ENCODE measurements around the gene DOK7.

The DOK7 gene

GRCh38 chr4:3464911-3465697 lies 2.0 kb downstream of the DOK7 start:
- DNase-seq: no peak

- no peak for DNase-seq
These were observed 2.9 kb downstream of the DOK7 start for GRCh38 chr4:3465698-3466671.

- no peak for DNase-seq
These were observed 3.8 kb downstream of the DOK7 start for GRCh38 chr4:3466691-3467600.

GRCh38 chr4:3467601-3468031 lies 4.5 kb downstream of the DOK7 start:
- DNase-seq: no peak

GRCh38 chr4:3468154-3468553 lies 5.0 kb downstream of the DOK7 start:
- no peak for DNase-seq

GRCh38 chr4:3468804-3469203 lies 5.7 kb downstream of the DOK7 start:
- no peak for DNase-seq

GRCh38 chr4:3469386-3470243 lies 6.5 kb downstream of the DOK7 start:
- no peak for DNase-seq

GRCh38 chr4:3470244-3471097 lies 7.4 kb downstream of the DOK7 start:
- DNase-seq: no peak

GRCh38 chr4:3471098-3471760 lies 8.1 kb downstream of the DOK7 start:
- no peak for DNase-seq

- no peak for DNase-seq
These were observed 8.8 kb downstream of the DOK7 start for GRCh38 chr4:3471886-3472285.

- no peak for DNase-seq
These were observed 9.5 kb downstream of the DOK7 start for GRCh38 chr4:3472411-3473141.

GRCh38 chr4:3473181-3473950 lies 10.3 kb downstream of the DOK7 start:
- no peak for DNase-seq

- no peak for DNase-seq
These were observed 11.1 kb downstream of the DOK7 start for GRCh38 chr4:3473996-3474765.

- DNase-seq: no peak
These were observed 12.1 kb downstream of the DOK7 start for GRCh38 chr4:3475041-3475712.

GRCh38 chr4:3475713-3476260 lies 12.7 kb downstream of the DOK7 start:
- DNase-seq: no peak

- no peak for DNase-seq
These were observed 13.2 kb downstream of the DOK7 start for GRCh38 chr4:3476341-3476747.
